Rectal smooth muscle tissue (tissue), 1 donor: Measurements from ENCODE around the gene VAV3.
"Not testable (repeated sequence)": the region's sequence is repeated elsewhere in the genome, so short reads cannot be mapped to it uniquely, and the experiment has no call there.

Experiments used
- H3K27ac ChIP-seq: one replicate; pipeline ENCODE4 v1.7.0; 2013; ENCODE audit warnings: low read depth, low read length, inconsistent platforms
- H3K27me3 ChIP-seq: one replicate; pipeline ENCODE4 v1.7.0; 2013; ENCODE audit warnings: low read length; ENCODE audit not compliant: control insufficient read depth, insufficient read depth
- H3K36me3 ChIP-seq: one replicate; pipeline ENCODE4 v1.7.0; 2013; ENCODE audit warnings: low read length; ENCODE audit not compliant: control insufficient read depth, insufficient read depth
- H3K4me1 ChIP-seq: one replicate; pipeline ENCODE4 v1.7.0; 2013; ENCODE audit warnings: low read length; ENCODE audit not compliant: control insufficient read depth, insufficient read depth
- H3K4me3 ChIP-seq: one replicate; pipeline ENCODE4 v1.7.0; 2013; ENCODE audit warnings: low read length
- H3K9ac ChIP-seq: one replicate; pipeline ENCODE4 v1.7.0; 2013; ENCODE audit warnings: low read length

VAV3 gene

DNA sequence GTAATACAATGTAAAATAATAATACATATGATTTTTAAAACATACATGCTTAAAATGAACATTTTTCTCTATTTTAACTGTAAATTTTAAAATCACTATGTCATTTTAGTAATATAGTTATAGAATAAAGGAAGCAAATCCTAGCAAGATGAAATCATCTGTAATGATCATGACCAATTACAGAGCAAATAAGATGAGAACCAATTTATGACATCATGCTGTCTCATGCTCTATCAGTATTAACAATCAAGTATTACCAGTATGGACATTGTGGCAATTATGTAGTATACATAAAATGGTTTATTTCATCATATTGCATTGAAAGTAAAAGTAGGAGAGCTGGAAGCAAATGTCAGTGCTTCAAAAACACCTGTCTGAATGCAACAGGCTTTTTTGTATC lies 255.0 kb downstream of the VAV3 start:
- H3K27me3 ChIP-seq, result no peaks in the 10 kb centered on the region
- H3K4me1 ChIP-seq, result no peaks in the 10 kb centered on the region
- H3K27ac ChIP-seq, result no peak overlapping the region
- H3K4me3 ChIP-seq, result no peak overlapping the region
- no peak overlapping the region for H3K9ac ChIP-seq
- H3K36me3 ChIP-seq, result no peaks in the 10 kb centered on the region

DNA sequence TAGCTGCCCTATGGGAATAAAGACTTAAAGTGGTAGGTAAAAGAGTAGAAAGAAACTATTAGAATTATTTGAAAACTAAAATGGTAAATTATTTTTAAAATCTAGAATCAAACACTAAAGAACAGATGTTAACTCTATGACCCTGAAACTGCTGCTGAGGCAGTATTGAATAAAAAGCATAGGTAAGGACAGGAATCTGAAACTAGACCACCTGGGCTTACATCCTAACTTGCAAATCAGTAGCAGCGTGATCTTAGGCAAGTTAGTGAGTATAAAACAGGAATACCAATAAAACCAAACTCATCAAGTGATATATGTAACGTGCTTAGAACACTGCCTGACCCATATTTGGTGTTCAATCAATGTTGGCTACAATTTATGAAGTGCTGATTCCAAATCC lies 257.9 kb downstream of the VAV3 start:
- Histone ChIP-seq H3K9ac (no peak overlapping the region), H3K4me3 (no peak overlapping the region), H3K4me1 (no peaks in the 10 kb centered on the region), H3K27me3 (no peaks in the 10 kb centered on the region), H3K36me3 (no peaks in the 10 kb centered on the region), H3K27ac (no peak overlapping the region)

DNA sequence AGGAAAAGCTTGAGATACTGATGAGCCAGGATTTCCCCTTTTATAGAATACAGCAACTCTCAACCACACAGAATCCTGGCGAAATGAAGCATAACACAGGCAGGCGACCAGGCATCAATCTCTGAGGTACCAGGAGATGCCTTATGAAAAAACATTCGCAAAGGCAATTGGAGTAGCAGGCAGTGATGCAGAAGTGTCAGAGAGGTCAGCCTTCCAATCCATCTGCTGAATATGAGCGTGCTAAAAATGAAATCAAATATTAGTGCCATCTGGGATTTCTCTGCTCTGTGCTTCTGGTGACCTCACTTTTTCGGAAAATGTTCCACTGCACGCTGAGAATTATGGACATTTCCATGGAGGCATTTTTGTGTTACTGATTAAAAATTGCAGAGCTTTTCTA lies 258.8 kb downstream of the VAV3 start:
- no peaks in the 10 kb centered on the region for H3K36me3 ChIP-seq
- H3K9ac ChIP-seq, result no peak overlapping the region

DNA sequence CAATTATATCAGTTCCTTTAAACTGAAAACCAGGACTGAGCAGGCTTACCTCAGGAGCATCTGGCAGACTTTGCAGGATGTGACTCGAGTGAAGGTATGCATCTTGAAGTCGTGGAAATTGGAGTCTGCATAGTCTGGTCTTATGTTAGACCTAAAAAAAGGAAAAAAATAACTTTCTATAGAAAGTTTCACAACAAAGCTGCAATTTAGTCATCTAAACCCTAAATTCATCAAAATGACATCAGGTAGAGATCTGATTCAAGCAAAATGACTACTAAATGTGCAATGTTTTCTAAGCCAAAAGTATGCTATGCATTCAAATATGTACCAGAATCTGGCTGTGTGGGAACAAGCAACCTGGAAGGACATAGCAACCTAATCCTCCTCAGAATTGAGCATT lies 260.1 kb downstream of the VAV3 start:
- no peaks in the 10 kb centered on the region for H3K4me1 ChIP-seq

More for the DNA sequence above, 258.8 kb downstream of the VAV3 start:
- H3K4me3 ChIP-seq, result no peak overlapping the region
- H3K4me1 ChIP-seq, result no peaks in the 10 kb centered on the region
- H3K27ac ChIP-seq, result no peak overlapping the region
- no peaks in the 10 kb centered on the region for H3K27me3 ChIP-seq

DNA sequence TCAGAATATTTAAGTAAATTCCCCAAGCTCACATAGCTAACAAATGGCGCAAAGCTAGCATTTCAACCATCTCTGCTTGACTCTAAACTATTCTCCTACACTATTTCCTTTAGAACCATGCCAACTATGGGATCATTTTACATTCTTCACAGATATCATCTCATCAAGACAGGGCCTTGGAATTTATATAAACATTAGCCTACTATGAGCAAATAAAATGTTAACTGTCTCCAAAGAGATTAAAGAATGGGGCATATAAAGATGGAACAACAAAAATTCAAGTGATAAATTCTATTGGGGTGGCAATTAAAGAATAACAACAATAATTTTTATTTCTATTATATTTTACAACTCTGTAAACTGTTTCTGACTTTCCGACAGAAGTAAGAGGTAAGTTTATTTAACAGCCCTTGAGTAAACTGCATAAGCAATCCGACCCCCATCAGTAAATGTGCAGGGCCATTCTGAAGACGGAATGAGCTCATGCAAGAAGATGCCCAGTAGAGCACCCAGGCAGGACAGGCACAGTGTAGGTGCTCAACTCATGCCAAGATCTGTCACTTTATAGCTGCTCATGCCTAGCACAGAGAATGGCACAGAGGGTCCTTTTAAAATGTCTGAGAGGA lies 261.9 kb downstream of the VAV3 start:
- H3K27ac ChIP-seq, result no peak overlapping the region
- H3K9ac ChIP-seq, result no peak overlapping the region
- no peaks in the 10 kb centered on the region for H3K4me1 ChIP-seq
- no peaks in the 10 kb centered on the region for H3K36me3 ChIP-seq
- H3K4me3 ChIP-seq, result no peak overlapping the region
- H3K27me3 ChIP-seq, result no peaks in the 10 kb centered on the region

More for the DNA sequence above, 260.1 kb downstream of the VAV3 start:
- H3K4me3 ChIP-seq, result no peak overlapping the region
- H3K36me3 ChIP-seq, result no peaks in the 10 kb centered on the region
- no peaks in the 10 kb centered on the region for H3K27me3 ChIP-seq
- no peak overlapping the region for H3K27ac ChIP-seq
- H3K9ac ChIP-seq, result no peak overlapping the region

DNA sequence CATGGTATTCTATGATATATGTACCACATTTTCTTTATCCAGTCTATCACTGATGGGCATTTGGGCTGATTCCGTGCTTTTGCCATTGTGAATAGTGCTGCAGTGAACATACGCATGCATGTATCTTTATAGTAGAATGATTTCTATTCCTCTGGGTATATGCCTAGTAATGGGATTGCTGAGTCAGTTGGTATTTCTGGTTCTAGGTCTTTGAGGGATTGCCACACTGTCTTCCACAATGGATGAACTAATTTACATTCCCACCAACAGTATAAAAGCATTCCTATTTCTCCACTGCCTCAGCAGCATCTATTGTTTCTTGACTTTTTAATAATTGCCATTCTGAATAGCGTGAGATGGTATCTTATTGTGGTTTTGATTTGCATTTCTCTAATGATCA lies 264.3 kb downstream of the VAV3 start:
- not testable (repeated sequence) for H3K4me3 ChIP-seq, H3K27me3 ChIP-seq, H3K36me3 ChIP-seq, H3K4me1 ChIP-seq, H3K9ac ChIP-seq, H3K27ac ChIP-seq

DNA sequence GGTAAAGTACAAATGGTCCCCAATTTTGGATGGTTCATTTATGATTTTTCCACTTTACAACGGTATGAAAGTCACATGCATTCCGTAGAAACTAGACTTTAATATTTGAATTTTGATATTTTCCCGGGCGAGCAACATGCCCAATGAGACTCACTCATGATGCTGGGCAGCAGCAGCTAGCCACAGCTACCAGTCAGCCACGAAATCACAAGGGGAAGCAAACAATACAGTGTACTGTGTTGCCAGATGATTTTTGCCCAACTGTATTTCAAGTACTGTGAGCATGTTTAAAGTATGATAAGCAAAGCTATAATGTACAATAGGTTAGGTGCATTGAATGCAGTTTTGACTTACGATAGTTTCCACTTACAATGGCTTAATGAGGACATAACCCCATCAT lies 266.8 kb downstream of the VAV3 start:
- Histone ChIP-seq H3K4me1 (no peaks in the 10 kb centered on the region), H3K36me3 (no peaks in the 10 kb centered on the region), H3K4me3 (no peak overlapping the region), H3K27me3 (no peaks in the 10 kb centered on the region), H3K9ac (no peak overlapping the region), H3K27ac (no peak overlapping the region)

DNA sequence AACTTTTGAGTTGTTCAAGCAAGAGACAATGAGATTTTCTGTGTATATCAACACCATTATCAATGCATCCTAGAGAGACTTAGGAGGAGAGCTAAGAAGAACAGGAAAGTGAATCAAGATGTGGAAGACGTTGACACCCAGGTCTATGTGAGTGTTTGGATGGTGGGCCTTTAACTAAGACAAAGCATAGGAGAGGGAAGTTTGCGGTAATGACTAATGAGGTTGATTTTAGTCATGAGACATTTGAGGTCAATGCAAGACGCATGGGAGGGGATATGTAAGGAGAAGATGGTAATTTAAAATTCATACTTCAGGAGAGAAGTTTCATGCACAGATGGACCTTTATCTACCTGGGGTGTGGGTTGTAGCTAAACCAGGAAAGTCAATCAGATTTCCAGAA lies 269.6 kb downstream of the VAV3 start:
- Histone ChIP-seq H3K36me3 (no peaks in the 10 kb centered on the region), H3K27me3 (no peaks in the 10 kb centered on the region), H3K9ac (no peak overlapping the region), H3K27ac (no peak overlapping the region), H3K4me1 (peaks cover 8% of the 10 kb centered on the region), H3K4me3 (no peak overlapping the region)

DNA sequence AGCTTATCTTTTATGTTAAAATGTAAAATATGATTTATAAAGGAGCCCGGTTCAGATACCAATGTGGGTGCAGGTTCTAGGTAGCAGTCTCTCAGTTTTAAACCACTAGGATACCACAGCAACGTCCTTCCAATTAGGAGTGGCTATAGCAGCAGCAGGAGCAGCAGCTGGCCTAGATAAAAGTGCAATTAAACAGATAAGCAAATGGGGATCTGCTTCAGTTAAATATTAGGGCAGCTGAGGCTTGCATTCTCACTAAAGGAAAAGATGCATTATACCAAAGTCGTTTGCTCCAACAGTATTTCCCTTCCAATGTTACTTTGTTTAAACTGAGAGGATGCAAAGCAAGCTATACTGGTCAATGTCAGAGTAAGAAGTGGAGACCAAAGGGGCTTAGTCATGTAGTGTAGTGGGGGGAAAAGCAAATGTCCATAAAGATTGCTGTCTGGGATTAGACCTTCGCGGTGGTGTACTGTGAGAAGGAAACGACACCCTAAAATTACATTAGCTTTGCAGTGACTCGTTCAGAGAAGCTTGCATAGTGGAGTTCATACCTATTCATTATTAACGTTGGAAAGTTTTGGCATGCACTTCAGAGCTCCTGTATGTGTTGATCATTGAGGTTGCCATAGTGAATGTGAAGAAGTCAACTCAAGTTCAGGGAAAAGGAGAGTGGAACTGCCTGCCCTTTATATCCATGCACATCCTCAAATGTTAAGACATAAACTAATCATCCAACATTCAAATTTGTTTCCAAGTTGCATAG lies 272.2 kb downstream of the VAV3 start:
- Histone ChIP-seq H3K4me3 (no peak overlapping the region), H3K9ac (no peak overlapping the region), H3K36me3 (no peaks in the 10 kb centered on the region), H3K27me3 (no peaks in the 10 kb centered on the region), H3K4me1 (peaks cover 10% of the 10 kb centered on the region), H3K27ac (peak overlapping the region; percentile 23)

DNA sequence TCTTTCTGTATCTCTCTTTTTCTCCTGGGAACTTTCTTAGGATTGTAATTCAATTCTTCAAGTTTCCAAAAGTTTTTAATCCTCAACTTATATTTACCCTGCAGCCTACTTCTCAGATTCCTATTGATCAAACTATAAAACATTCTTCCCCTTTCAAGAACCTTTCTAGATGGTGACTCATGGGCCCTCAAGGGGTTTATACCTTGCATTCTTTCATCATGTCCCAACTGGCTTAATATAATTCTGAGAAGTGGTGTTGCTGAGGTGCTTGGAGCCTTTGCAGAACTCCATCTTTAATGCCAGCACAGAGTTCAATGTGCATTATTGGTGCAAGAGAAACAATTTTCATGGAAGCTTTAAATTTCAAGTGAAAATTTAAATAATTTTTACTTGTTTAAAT lies 273.4 kb downstream of the VAV3 start:
- Histone ChIP-seq H3K9ac (no peak overlapping the region), H3K27ac (no peak overlapping the region), H3K4me3 (no peak overlapping the region), H3K4me1 (peaks cover 10% of the 10 kb centered on the region), H3K27me3 (no peaks in the 10 kb centered on the region), H3K36me3 (no peaks in the 10 kb centered on the region)

DNA sequence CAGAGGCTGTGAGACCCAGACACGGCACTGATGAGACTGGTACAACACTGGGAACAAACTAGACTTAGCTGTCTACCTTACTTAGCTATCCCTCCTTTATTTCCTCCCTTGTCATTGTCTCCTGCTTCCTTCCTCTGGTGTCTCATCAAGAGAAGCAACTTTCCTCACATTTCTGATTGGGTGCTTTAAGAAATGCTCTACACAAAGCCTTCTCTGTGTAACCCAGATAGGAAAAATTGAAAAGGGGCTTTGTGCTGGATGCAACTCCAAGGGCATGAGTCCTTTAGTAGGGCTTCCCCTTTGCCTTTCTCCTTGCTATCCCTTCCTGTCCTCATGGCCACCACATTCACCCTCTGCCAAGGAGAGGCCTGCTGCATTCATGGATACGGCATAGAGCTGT lies 274.5 kb downstream of the VAV3 start:
- Histone ChIP-seq H3K27me3 (no peaks in the 10 kb centered on the region), H3K4me1 (peaks cover 10% of the 10 kb centered on the region), H3K36me3 (no peaks in the 10 kb centered on the region), H3K9ac (no peak overlapping the region), H3K27ac (no peak overlapping the region), H3K4me3 (no peak overlapping the region)

DNA sequence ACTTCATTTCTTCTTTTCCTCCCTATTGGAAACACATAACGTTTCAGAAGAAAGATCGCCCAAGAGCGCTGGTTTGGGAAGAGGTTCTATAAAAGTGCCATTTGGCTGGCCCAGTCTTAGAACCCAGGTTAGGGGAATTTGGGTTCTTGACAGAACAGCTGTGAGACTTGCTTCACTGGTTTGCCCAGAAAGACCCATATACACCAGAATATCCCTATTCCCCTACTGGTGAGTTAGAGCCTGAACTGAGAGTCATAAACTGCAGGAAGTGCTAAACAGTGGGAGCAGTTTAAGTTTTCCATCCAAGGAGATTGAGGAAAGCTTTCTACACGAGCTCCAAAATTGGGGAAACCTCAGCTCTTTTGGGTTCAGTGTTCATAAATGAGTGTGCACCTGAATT lies 275.2 kb downstream of the VAV3 start:
- H3K36me3 ChIP-seq, result no peaks in the 10 kb centered on the region
- H3K27me3 ChIP-seq, result no peaks in the 10 kb centered on the region
- H3K9ac ChIP-seq, result no peak overlapping the region
- peak overlapping the region; percentile 12 for H3K27ac ChIP-seq
- peaks cover 10% of the 10 kb centered on the region for H3K4me1 ChIP-seq
- H3K4me3 ChIP-seq, result no peak overlapping the region

DNA sequence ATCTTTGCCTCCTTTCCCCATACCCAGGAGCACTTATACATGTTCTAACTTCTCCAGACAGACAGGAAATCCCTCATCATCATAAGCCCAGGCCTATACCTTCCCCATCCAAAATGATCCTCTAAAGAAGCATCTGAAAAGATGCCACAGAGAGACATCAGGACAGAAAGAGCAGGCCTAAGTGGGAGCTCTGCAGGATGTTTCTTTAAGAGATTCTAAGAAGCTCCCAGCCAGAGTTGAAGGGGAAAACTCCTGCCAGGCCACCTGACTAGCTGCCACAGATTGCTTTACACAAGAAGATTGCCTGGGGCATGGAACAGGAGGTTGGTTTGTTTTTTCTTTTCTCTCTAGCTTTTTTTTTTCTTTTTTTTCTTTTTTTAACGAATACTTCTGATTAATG lies 275.8 kb downstream of the VAV3 start:
- Histone ChIP-seq H3K9ac (no peak overlapping the region), H3K4me3 (no peak overlapping the region), H3K27me3 (no peaks in the 10 kb centered on the region), H3K27ac (peak overlapping the region; percentile 12), H3K4me1 (peaks cover 12% of the 10 kb centered on the region), H3K36me3 (no peaks in the 10 kb centered on the region)
